Measurements from ENCODE around the gene PSMB7. TPM values are rescaled to one million over a fixed set of nuclear protein-coding genes. Genes with fewer than 3 reads are reported as not detected.

The PSMB7 gene
- 100 to 1,000 TPM; 125 to 226 (median 176) TPM for total RNA-seq

DNA sequence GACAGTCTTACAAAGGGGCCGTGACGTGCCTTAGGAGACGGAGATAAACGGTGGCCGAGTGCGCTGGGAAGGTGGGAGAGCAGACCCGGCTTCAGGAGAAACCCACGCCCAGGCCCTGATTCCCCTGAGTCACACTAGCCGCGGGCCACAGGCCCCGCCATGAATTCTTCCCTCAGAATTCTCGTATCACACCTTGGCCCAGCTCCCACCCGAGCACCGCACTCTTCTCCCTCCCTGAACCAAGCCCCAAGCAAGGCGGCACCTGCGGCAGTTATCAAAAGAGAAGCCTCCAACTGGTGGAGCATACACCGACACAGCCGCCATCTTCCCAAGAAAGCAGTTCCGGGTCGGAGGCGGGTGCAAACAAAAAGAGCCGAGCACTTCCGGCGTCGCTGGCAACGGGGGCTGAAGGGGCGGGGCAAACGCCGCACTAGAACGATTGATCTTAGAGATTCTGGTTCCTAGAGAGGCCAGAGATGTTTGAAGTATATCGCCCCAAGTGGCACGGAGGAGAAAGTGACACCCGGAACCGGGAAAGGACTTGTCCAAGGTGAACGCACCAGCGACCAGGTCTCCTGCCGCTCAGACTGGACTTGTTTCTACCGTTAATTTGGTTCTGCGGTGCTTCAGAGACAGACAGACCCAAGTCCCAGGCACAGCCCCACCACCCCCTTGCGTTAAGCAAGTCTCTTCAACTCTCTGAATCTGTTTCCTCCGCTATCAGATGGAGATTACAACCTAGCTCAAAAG, at the start of gene PSMB7:
TSS of gene PSMB7 (minus strand) at position 341 of the 750 bp plus-strand sequence. CDS start at position 324, 17 bp downstream.
- Histone ChIP-seq H3K36me3 (peaks cover 29% of the 10 kb centered on the region), H3K9me3 (no peaks in the 10 kb centered on the region), H3K4me1 (peaks cover 16% of the 10 kb centered on the region), H3K27me3 (no peaks in the 10 kb centered on the region), H3K4me3 (peak within 1 kb of the TSS; percentile 65), H3K27ac (peak within 1 kb of the TSS; percentile 60)
- 7% methylated on average over 37 of the region's 41 CpGs for WGBS
- TF ChIP-seq, protein P1, sequence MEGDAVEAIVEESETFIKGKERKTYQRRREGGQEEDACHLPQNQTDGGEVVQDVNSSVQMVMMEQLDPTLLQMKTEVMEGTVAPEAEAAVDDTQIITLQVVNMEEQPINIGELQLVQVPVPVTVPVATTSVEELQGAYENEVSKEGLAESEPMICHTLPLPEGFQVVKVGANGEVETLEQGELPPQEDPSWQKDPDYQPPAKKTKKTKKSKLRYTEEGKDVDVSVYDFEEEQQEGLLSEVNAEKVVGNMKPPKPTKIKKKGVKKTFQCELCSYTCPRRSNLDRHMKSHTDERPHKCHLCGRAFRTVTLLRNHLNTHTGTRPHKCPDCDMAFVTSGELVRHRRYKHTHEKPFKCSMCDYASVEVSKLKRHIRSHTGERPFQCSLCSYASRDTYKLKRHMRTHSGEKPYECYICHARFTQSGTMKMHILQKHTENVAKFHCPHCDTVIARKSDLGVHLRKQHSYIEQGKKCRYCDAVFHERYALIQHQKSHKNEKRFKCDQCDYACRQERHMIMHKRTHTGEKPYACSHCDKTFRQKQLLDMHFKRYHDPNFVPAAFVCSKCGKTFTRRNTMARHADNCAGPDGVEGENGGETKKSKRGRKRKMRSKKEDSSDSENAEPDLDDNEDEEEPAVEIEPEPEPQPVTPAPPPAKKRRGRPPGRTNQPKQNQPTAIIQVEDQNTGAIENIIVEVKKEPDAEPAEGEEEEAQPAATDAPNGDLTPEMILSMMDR (IDR thresholded peaks at IDR 0.05), result peak; percentile 75 to 84
- peak; percentile 10 to 57 for TF ChIP-seq POLR2A (IDR thresholded peaks at IDR 0.05)
- TF ChIP-seq EP300 (IDR thresholded peaks at IDR 0.05), result no peak
- peak in 2 of 3 donors; percentile 49 to 79 for TF ChIP-seq POLR2AphosphoS5 (IDR thresholded peaks at IDR 0.05)
- peak; percentile 98 for DNase-seq (ENCODE audit: low spot score in 2 of 2)

DNA sequence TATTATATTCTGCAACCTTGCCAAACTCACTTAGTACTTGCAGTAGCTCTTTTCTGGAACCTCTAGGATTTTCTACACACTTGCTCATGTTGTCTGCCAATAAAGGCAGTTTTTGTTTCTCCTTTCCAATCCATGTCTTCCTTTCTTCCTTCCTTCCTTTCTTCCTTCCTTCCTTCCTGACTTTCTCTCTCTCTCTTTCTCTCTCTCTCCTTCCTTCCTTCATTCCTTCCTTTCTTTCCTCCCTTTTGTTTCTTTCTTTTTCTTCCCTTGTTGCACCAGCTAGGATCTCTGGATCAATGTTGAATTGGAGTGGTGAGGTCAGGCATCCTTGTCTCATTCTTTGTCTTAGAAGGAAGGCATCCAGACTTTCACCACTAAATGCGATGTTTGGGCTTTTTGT, 47.5 kb upstream of the PSMB7 start:
- TF ChIP-seq EP300 (IDR thresholded peaks at IDR 0.05) (no peak), POLR2AphosphoS5 (IDR thresholded peaks at IDR 0.05) (no peak), POLR2A (IDR thresholded peaks at IDR 0.05) (no peak)
- TF ChIP-seq, protein P1 (IDR thresholded peaks at IDR 0.05), result no peak
- Histone ChIP-seq H3K27me3 (no peaks in the 10 kb centered on the region), H3K9me3 (no peaks in the 10 kb centered on the region), H3K4me3 (no peak overlapping the region), H3K36me3 (no peaks in the 10 kb centered on the region), H3K4me1 (no peaks in the 10 kb centered on the region), H3K27ac (no peak overlapping the region)
- no peak for DNase-seq (ENCODE audit: low spot score in 2 of 2)
- 81% methylated on average over 1 of the region's 1 CpG for WGBS

DNA sequence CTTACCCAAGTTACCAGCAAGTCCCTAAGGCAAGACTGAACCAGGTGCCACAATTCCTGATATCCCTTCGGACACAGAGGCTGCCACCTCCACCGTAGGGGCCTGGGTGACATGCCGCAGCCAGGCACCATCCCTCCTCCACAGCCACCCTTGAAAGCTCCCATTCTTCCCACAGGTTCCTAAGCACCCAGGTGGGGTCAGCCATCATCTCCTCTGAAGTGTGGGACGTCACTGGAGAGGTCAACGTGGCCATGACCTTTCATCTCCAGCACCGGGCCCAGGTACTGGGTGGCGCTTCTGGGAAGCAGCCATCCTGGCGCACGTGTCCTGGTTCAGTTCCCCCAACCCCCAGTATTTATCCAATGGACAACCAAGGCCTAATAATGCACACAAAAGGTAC, 43.2 kb upstream of the PSMB7 start:
- Histone ChIP-seq H3K27me3 (peaks cover 14% of the 10 kb centered on the region), H3K27ac (no peak overlapping the region), H3K4me3 (no peak overlapping the region), H3K4me1 (peaks cover under 1% of the 10 kb centered on the region), H3K36me3 (no peaks in the 10 kb centered on the region), H3K9me3 (no peaks in the 10 kb centered on the region)
- DNase-seq (ENCODE audit: low spot score in 2 of 2), result no peak
- 82% methylated on average over 4 of the region's 9 CpGs for WGBS
- no peak for TF ChIP-seq POLR2AphosphoS5 (IDR thresholded peaks at IDR 0.05)
- no peak for TF ChIP-seq POLR2A (IDR thresholded peaks at IDR 0.05)
- TF ChIP-seq, protein P1 (IDR thresholded peaks at IDR 0.05), result no peak
- no peak for TF ChIP-seq EP300 (IDR thresholded peaks at IDR 0.05)

DNA sequence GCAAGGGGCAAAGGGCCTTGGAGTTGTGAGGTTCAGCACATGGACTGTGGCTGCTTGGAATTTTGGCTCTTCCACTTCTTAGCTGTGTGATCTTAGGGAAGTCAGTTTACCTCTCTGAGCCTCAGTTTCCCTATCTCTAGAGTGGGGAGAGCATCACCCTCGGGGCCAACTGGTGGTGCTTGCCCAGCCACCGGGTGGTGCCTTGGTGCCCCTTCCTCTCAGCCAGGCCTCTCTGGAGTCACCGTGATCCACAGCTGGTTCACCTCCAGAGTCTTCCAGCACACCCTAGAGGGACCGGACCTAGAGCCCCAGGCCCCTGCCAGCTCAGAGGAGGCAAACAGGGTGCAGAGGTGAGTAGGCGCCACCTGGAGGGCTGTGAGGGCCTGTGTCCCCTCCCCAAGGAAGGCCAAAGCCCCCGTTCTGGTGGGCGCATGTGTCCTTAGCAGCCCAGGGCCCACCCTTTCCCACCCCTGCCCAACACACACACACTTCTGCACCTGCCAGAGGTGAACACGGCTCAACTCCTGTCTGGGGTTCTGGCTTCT, 42.7 kb upstream of the PSMB7 start:
- TF ChIP-seq, protein P1 (IDR thresholded peaks at IDR 0.05), result no peak
- TF ChIP-seq POLR2AphosphoS5 (IDR thresholded peaks at IDR 0.05) (no peak), EP300 (IDR thresholded peaks at IDR 0.05) (no peak), POLR2A (IDR thresholded peaks at IDR 0.05) (no peak)
- no peak overlapping the region for H3K4me3 ChIP-seq
- peaks cover 19% of the 10 kb centered on the region for H3K27me3 ChIP-seq
- H3K27ac ChIP-seq, result no peak overlapping the region
- H3K36me3 ChIP-seq, result no peaks in the 10 kb centered on the region
- WGBS, result no CpG with 5 or more reads among the region's 8 CpGs
- peaks cover 6% of the 10 kb centered on the region for H3K4me1 ChIP-seq
- no peak for DNase-seq (ENCODE audit: low spot score in 2 of 2)
- H3K9me3 ChIP-seq, result no peaks in the 10 kb centered on the region
